Activated effector memory CD4-positive, alpha-beta T cell treated with anti-CD3 and anti-CD28 coated beads, Interleukin-2, amount 50 U/mL, for 16 hours (primary cell): ENCODE results near the gene TAAR8.
"Not testable (repeated sequence)": the region's sequence is repeated elsewhere in the genome, so short reads cannot be mapped to it uniquely, and the experiment has no call there.

Experiments used
- DNase-seq: peaks from one replicate; pipeline ENCODE4 v3.0.0-alpha.2; 2020

Gene TAAR8

GRCh38 chr6:132548746-132549463 lies 3.6 kb upstream of the TAAR8 start:
- DNase-seq = no peak

- DNase-seq = no peak
These were observed 1.3 kb upstream of the TAAR8 start for GRCh38 chr6:132551214-132551613.

- not testable (repeated sequence) for DNase-seq
These were observed 7.6 kb downstream of the TAAR8 start for GRCh38 chr6:132560087-132560486.

GRCh38 chr6:132566404-132566803 lies 13.9 kb downstream of the TAAR8 start:
- no peak for DNase-seq

GRCh38 chr6:132567566-132567965 lies 15.1 kb downstream of the TAAR8 start:
- DNase-seq = no peak

GRCh38 chr6:132568611-132569010 lies 16.1 kb downstream of the TAAR8 start:
- DNase-seq = no peak

- no peak for DNase-seq
These were observed 16.7 kb downstream of the TAAR8 start for GRCh38 chr6:132569170-132569569.

- no peak for DNase-seq
These were observed 17.8 kb downstream of the TAAR8 start, which contains the start of gene TAAR6 for GRCh38 chr6:132570221-132570777. TAAR6 (plus strand) TSS chr6:132570322; CDS start chr6:132570322, 0 bp downstream.

- DNase-seq = no peak
These were observed 19.3 kb downstream of the TAAR8 start for GRCh38 chr6:132571774-132572173.

- DNase-seq = no peak
These were observed 32.2 kb downstream of the TAAR8 start for GRCh38 chr6:132584698-132585097.

- DNase-seq = no peak
These were observed 35.0 kb downstream of the TAAR8 start for GRCh38 chr6:132587424-132587823.

GRCh38 chr6:132589454-132589853 lies 37.0 kb downstream of the TAAR8 start, which contains the start of gene TAAR5:
TAAR5 (minus strand) TSS chr6:132589741; CDS start chr6:132589686, 55 bp downstream.
- no peak for DNase-seq

GRCh38 chr6:132590362-132590761 lies 37.9 kb downstream of the TAAR8 start:
- DNase-seq = no peak

GRCh38 chr6:132592855-132593254 lies 40.4 kb downstream of the TAAR8 start:
- no peak for DNase-seq

GRCh38 chr6:132596201-132596600 lies 43.7 kb downstream of the TAAR8 start:
- DNase-seq = no peak

GRCh38 chr6:132598473-132598872 lies 46.0 kb downstream of the TAAR8 start:
- DNase-seq = no peak

GRCh38 chr6:132600900-132601299 lies 48.4 kb downstream of the TAAR8 start:
- DNase-seq = not testable (repeated sequence)
